GM12873 (cell line): ENCODE measurements around the gene CAPN8.
A peak's percentile ranks its signal among the peaks of the same experiment; 100 is the strongest.

ENCODE experiments used
- TF ChIP-seq, protein P1 (sequence below): IDR thresholded peaks from 2 replicates; pipeline ENCODE4 v1.5.1; 2012; ENCODE audit warnings: low read depth, mild to moderate bottlenecking, moderate library complexity, low read length, control low read depth; ENCODE audit not compliant: insufficient read depth; ENCODE audit errors: missing control alignments

Gene CAPN8

GRCh38 chr1:223609066-223609465 is 56.4 kb downstream of the CAPN8 start:
- TF ChIP-seq, protein P1, sequence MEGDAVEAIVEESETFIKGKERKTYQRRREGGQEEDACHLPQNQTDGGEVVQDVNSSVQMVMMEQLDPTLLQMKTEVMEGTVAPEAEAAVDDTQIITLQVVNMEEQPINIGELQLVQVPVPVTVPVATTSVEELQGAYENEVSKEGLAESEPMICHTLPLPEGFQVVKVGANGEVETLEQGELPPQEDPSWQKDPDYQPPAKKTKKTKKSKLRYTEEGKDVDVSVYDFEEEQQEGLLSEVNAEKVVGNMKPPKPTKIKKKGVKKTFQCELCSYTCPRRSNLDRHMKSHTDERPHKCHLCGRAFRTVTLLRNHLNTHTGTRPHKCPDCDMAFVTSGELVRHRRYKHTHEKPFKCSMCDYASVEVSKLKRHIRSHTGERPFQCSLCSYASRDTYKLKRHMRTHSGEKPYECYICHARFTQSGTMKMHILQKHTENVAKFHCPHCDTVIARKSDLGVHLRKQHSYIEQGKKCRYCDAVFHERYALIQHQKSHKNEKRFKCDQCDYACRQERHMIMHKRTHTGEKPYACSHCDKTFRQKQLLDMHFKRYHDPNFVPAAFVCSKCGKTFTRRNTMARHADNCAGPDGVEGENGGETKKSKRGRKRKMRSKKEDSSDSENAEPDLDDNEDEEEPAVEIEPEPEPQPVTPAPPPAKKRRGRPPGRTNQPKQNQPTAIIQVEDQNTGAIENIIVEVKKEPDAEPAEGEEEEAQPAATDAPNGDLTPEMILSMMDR: no peak

DNA sequence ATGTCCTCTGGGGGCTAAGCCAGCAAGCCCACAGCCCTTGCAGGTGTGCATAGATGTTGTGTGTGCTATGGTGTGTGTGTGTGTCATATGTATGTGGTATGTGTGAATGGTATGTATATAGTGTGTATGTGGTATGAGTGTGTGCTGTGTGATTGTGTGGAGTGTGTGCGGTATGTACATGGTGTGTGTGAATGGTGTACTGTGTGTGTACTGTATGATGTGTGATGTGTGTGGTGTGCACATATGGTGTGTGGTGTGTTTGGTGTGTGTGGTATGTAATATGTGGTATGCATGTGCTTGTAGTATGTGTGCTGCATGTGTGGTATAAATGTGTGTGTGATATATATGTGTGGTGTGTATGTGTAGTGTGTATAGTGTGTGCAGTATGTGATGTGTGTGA is 107.0 kb downstream of the CAPN8 start:
- TF ChIP-seq, protein P1: no peak

GRCh38 chr1:223557130-223557475 is 108.4 kb downstream of the CAPN8 start:
- TF ChIP-seq, protein P1: no peak

DNA sequence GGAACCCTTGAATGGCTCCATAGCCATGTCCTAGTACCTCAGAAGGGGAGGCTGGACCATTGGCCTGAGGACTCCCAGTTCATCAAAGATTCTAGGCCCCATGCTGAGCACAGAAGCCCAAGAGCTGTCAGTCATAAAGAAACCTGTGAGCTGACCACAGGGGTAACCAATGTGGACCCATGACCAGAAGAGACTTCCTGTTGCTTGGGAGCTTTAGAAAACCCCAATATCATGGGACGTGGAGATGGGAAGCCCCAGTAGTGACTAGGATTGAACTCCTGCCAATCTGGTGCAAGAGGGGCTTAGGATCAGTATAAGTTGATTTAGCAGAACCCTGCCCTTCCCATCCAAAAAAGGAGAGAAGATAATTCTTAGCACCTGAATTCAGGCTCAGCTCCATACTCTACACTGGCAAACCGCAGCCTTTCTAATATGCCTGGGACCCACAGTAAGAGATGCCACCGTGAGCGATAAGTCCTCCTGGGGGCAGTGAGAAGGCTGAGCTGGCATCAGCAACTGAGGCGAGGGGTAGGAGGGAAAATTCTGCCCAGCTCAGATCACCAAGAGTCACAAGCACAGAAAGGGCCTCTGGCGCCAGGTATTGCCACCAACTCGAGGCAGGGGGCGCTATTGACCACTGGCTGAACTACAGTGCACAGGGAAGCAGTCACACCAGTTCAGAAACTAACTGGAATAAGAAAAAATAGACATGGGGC is 108.9 kb downstream of the CAPN8 start:
- TF ChIP-seq, protein P1: peak; percentile 86

DNA sequence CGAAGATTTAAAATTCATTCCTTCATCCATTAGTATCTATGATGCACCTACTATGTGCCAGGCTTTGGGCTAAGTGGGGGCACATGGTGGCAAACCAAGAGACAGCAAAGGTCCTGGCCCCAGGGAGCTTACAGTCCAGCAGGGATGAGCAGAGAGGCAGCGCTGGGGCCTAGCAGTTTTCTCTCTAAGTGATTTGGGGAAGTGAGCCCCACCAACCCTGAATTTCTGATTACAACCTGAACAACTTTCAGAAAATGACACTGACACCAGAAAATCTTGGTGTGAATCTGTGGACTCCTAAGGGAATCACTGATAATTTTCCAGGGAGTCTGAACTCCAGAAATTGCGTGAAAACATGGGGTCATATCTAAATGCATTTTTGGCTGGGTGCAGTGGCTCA is 111.5 kb downstream of the CAPN8 start:
- TF ChIP-seq, protein P1: no peak

GRCh38 chr1:223551610-223552009 is 113.9 kb downstream of the CAPN8 start:
- TF ChIP-seq, protein P1: no peak

- TF ChIP-seq, protein P1: peak; percentile 43
These were observed 115.8 kb downstream of the CAPN8 start for GRCh38 chr1:223549740-223550139.
